Testis (tissue), 2 donors: ENCODE results near the gene MACROD2.

ENCODE experiments used
- CTCF ChIP-seq, 3 experiments: fragments of 450-650 bp in 2 of 3; fragments of 200-600 bp in 1 of 3; sonication (generic) in 1 of 3; IDR thresholded peaks; one replicate each; pipeline ENCODE4 v1.5.1; 2016 to 2019; ENCODE audit warnings: antibody characterized with exemption in 3 of 3, mild to moderate bottlenecking in 2 of 3, moderate library complexity in 1 of 3
- POLR2A ChIP-seq: fragments of 450-650 bp; IDR thresholded peaks from one replicate; pipeline ENCODE4 v1.6.1; 2017; ENCODE audit warnings: antibody characterized with exemption, mild to moderate bottlenecking, moderate library complexity

GRCh38 chr20:15191082-15191723 is 1195.9 kb downstream of the MACROD2 start:
- TF ChIP-seq CTCF (IDR thresholded peaks at IDR 0.05) (no peak), POLR2A (no peak)
